RPMI8226 (cell line): ENCODE measurements around the gene TPP1.
A peak's percentile ranks its signal among the peaks of the same experiment; 100 is the strongest.

Source experiments
- DNase-seq: peaks from one replicate; pipeline ENCODE4 v3.0.0-alpha.2; 2015

TPP1 gene

GRCh38 chr11:6584528-6584927 lies 34.7 kb downstream of the TPP1 start:
- DNase-seq = no peak

GRCh38 chr11:6583584-6583983 lies 35.6 kb downstream of the TPP1 start:
- DNase-seq = no peak

DNA sequence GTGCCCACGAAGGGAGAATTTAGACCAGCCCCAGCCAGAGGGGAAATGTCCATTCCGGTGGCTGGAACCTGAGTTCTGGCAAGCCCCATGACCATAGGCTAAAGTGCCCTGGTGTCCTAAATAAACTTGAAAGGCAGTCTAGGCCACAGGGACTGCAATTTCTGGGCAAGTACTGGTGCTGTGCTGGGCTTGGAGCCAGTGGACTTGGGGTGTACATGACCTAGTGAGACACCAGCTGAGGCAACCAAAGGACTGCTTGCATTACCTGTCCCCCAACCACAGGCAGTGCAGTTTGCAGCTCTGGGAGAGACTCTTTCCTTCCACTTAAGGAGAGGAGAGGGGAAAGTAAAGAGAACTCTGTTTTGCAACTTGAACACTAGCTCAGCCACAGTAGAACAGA lies 39.5 kb downstream of the TPP1 start:
- DNase-seq = no peak

GRCh38 chr11:6578134-6578533 lies 41.1 kb downstream of the TPP1 start:
- DNase-seq = no peak

DNA sequence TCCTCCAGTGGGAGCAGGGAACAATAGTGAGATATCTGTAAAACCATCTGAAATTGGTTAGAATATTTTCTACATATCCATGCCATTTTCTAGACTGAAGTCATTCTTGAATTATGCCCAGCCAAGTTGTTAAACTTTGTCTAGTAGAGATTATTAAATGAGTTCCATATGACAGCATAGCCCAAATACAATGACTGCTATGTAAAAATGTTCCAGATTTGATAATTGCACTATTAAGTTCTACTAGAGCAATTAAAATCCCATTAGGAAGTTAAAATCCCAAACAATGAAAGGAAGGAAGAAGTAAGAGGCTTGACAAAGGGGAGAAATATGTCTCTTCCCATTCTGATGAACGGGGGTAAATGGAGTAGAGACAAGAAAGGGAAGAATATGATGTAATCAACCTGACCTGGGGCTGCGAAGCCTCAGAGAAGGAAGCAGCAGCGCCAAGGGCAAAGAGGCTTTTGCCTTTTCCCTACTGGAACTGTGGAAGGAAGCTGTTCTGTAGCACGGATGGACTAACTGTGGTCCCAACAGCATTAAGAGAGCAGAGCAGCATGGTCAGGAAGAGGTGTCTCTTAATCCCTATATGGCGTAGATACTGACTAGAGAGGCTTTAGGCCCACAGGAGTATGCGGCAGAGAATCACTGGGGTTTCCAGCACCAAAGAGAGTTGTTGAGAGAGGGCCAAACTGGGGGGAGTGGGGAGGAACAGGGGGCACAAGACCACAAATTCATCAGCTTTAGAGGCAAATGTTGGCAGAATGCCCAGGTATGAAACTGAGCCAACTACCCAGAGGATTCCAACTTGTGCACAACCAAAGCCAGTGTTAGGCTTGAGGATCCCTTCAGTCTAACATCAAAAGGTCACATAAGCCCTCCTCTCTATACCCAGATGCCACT lies 42.5 kb downstream of the TPP1 start:
- peak; percentile 37 for DNase-seq

- DNase-seq = no peak
Observed at GRCh38 chr11:6574816-6575715, 44.2 kb downstream of the TPP1 start.

- no peak for DNase-seq
Observed at GRCh38 chr11:6572215-6572614, 47.0 kb downstream of the TPP1 start.

DNA sequence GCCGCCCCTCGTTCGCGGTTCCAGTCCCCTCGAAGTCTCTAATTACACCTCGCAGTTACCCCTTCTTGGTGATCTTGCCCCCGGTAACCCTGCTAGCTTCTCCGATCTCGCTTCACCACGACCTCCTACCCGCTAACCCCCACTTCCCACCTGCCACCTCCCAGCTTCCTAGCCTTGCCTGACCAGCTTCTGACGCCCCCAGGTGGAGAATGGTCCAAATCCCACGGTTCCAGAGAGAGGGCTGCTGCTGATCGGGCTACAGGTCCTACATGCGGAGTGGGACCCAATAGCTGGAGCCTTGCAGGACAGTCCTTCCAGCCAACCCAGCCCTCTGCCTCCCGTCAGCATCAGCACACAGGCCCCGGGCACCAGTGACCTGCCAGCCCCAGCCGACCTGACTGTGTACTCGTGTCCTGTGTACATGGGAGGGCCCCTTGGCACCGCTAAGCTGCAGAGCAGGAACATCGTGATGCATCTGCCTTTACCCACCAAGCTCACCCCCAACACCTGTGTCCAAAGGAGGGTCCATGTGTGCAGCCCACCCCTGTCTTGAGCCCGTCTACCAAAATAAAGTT lies 47.7 kb downstream of the TPP1 start:
- no peak for DNase-seq

GRCh38 chr11:6570691-6571427 lies 48.4 kb downstream of the TPP1 start:
- no peak for DNase-seq

GRCh38 chr11:6569706-6570105 lies 49.5 kb downstream of the TPP1 start:
- no peak for DNase-seq

GRCh38 chr11:6568191-6568918 lies 50.9 kb downstream of the TPP1 start:
- DNase-seq = peak; percentile 94

DNA sequence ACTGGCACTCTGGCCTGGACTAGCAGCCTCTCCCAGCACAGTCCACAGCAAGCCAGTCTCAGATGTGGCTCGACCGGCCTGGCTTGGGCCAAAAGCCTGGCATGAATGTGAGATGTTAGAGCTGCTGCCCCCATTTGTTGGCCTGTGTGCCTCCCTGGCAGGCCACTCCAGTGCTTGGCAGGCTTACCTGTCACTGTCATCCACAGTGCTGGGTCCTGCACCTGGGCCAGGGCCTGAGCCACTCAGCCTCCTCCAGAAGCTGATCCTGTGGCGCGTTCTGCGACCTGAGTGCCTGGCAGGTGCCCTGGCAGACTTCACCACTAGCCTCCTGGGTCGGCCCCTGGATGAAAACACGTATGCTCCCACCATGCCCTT lies 51.9 kb downstream of the TPP1 start:
- no peak for DNase-seq

GRCh38 chr11:6566704-6567370 lies 52.4 kb downstream of the TPP1 start:
- DNase-seq = no peak

DNA sequence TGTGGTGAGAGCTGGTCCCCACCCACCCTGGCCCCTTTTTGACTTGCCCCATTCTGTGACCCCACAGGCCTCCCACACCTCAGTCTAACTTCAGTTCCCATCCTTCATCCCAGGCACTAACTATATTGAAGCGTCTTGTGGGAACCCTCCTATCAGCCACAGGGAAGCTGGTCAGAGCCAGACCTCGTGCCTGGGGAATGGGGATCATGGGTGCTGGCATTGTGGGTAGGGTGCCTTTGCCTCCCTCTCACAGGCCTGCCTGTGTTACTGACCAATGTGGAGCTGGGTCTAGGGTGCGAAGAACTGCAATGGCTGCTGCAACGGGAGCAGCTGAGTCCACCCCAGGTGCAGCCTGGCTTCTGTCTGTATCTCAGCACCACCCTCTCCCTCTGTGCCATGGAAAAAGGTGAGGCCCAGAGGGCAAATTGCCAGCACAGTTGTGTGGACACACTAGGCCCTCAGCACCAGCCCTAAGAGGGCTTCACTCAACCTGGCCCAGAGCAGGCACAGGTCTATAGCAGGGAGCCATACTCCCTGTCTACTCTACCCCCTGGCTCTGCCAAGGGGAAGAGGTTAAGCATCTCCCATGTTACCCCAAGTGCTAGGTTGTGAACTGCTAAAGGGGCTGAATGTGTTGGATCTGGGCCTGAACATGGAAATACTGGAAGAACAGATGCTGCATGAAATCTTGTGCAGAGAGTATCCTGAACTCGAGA lies 53.1 kb downstream of the TPP1 start:
- DNase-seq = no peak

DNA sequence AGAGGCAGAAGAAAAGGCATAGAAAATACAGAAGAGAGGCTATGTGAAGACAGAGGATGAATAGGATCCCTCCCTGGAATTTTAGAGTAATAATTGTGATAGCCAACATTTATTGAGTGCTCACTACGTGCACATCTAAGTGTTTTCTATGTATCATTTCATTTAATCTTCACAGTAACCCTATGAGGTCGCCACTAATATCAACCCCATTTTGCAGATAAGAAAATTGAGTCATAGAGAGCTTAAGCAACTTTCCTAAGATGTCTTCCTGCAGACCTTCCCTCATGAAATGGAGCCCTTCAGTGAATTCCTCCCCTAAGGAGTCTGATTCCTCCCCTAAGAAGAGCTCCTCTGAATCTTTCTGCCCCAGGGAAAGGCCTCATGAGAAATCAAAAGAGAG lies 53.9 kb downstream of the TPP1 start:
- DNase-seq = no peak

DNA sequence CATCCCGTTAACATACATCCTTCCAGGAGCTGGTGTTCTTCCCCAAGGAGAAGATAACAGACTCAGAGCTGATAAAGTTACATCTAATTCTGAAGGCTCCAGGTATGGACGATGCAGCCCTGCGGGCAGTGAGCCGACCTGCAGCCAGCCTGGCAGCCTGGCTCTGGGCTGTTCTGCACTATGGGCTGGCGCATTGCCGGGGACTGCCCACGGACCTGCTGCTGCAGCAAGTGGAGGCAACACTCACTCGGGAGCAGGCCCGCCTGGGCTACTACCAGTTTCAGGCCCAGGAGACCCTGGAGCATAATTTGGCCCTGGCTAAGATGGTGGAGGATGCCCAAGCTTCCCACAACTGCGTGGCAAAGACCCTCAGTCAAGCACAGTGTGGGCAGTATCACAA lies 55.6 kb downstream of the TPP1 start:
- no peak for DNase-seq

DNA sequence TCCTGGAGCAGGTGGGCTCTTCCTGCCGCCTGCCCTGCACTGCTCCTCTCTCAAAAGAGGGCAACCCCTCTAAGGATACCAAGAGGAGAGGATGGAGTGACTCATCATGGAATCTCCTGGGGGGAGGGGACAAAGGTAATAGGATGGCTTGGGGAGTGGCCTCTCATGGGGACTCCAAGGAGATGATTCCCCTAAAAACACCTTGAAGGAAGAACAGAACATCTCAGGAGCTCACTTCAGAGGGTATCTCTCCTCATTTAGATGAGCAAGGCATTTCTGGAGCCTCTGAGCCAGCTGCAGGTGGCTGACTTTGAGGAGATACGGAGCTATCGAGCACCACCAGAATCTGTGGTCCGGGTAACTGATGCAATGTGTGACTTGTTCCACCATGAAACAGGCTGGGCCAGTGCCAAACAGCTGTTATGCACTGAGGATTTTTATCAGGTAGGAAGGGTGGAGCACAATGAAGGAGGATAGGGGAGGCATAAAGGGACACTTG lies 56.1 kb downstream of the TPP1 start:
- no peak for DNase-seq
